HG03066 (cell line): ENCODE data around the gene DSG3.
A peak's percentile ranks its signal among the peaks of the same experiment; 100 is the strongest.

Experiments used
- ATAC-seq: cut with Tn5 transposase; IDR thresholded peaks from one replicate; pipeline ENCODE4 v1.9.1; 2021; ENCODE audit warnings: low read depth; ENCODE audit not compliant: unreplicated experiment

The DSG3 gene

GRCh38 chr18:31447530-31448191, at the start of gene DSG3:
TSS of gene DSG3 (plus strand) at chr18:31447741. CDS start at chr18:31447878, 137 bp downstream.
- no peak for ATAC-seq

GRCh38 chr18:31398191-31398590, 49.4 kb upstream of the DSG3 start:
- ATAC-seq = no peak

- no peak for ATAC-seq
These were observed 48.1 kb upstream of the DSG3 start for GRCh38 chr18:31399306-31400032.

GRCh38 chr18:31401156-31402025, 46.1 kb upstream of the DSG3 start:
- ATAC-seq = no peak

- no peak for ATAC-seq
These were observed 45.5 kb upstream of the DSG3 start for GRCh38 chr18:31402026-31402373.

GRCh38 chr18:31403409-31403808, 44.1 kb upstream of the DSG3 start:
- ATAC-seq = no peak

GRCh38 chr18:31407649-31408048, 39.9 kb upstream of the DSG3 start:
- ATAC-seq = no peak

GRCh38 chr18:31409276-31409675, 38.3 kb upstream of the DSG3 start:
- ATAC-seq = no peak

- no peak for ATAC-seq
These were observed 36.6 kb upstream of the DSG3 start for GRCh38 chr18:31410716-31411483.

GRCh38 chr18:31413137-31413536, 34.4 kb upstream of the DSG3 start:
- no peak for ATAC-seq

GRCh38 chr18:31417850-31418249, 29.7 kb upstream of the DSG3 start:
- no peak for ATAC-seq

GRCh38 chr18:31419457-31419932, 28.0 kb upstream of the DSG3 start:
- ATAC-seq = no peak

GRCh38 chr18:31420032-31420431, 27.5 kb upstream of the DSG3 start:
- ATAC-seq = no peak

- no peak for ATAC-seq
These were observed 27.0 kb upstream of the DSG3 start for GRCh38 chr18:31420524-31420923.

GRCh38 chr18:31424383-31424988, 23.1 kb upstream of the DSG3 start:
- ATAC-seq = peak; percentile 83

- ATAC-seq = no peak
These were observed 21.5 kb upstream of the DSG3 start for GRCh38 chr18:31426021-31426420.

GRCh38 chr18:31426871-31427406, 20.6 kb upstream of the DSG3 start:
- no peak for ATAC-seq

GRCh38 chr18:31428211-31428610, 19.3 kb upstream of the DSG3 start:
- ATAC-seq = no peak

GRCh38 chr18:31429623-31430022, 17.9 kb upstream of the DSG3 start:
- ATAC-seq = no peak

GRCh38 chr18:31430072-31430471, 17.5 kb upstream of the DSG3 start:
- no peak for ATAC-seq
